ENCODE measurements around the gene PSAPL1. TPM values are rescaled to one million over a fixed set of nuclear protein-coding genes. Genes with fewer than 3 reads are reported as not detected.
A peak's percentile ranks its signal among the peaks of the same experiment; 100 is the strongest.

PSAPL1 gene
- total RNA-seq, 1 experiment from 2014 or later: 14.3 TPM

DNA sequence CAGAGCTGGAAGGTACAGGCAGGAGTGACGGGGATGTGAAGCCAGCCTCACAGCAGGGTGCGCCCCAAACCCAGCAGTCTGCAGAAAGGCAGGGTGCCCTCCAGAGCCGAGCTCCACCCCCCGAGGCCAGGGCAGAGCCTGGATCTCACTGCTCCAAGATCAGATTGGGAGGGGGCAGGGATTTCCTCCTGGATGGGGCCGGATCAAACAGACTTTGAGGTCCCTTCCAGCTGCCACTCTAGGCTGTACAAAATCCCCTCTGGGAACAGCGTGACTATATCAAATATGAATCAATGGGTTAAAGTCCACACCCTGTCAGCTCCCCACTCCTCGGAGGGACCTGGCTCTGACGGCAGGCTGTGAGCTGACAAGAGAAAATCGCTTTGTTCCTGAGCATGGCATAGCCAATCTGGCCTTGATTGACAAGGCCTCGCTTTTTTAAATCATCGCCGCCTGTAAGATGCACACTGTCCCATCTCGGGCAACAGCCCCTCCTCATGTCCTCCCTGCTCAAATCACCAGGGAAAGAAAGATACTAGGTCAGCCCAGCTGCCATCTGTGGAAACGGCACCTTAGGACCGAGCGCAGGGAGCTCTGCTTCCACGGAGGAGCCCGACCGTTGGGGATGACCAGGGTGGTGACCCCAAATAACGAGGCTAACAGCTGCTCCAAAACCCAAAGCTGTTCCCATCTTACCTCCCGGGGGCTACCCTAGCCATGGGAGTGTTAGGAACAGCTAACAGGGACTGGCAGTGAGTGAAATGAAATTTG, 39.9 kb downstream of the PSAPL1 start:
- Mint-ChIP-seq H3K27ac (ENCODE audit: unreplicated experiment) (no peak overlapping the region), H3K36me3 (ENCODE audit: insufficient read depth, unreplicated experiment) (no peaks in the 10 kb centered on the region), H3K27me3 (ENCODE audit: insufficient read depth, unreplicated experiment) (no peaks in the 10 kb centered on the region), H3K4me3 (ENCODE audit: unreplicated experiment) (no peak overlapping the region), H3K9me3 (ENCODE audit: unreplicated experiment) (no peaks in the 10 kb centered on the region), H3K4me1 (ENCODE audit: low read depth, unreplicated experiment) (no peaks in the 10 kb centered on the region)
- Histone ChIP-seq H3K4me3 (ENCODE audit: low read depth, low read length) (no peak overlapping the region), H3K27me3 (replicated peaks; ENCODE audit: control insufficient read depth, insufficient read depth, low read length) (no peaks in the 10 kb centered on the region), H3K4me1 (no peaks in the 10 kb centered on the region), H3K9me3 (no peaks in the 10 kb centered on the region), H3K36me3 (ENCODE audit: control insufficient read depth, insufficient read depth, low read length) (no peaks in the 10 kb centered on the region)
- ChIA-PET POLR2A (no interaction called here), CTCF (interaction anchor here (1.0 kb wide), 1 partner anchor 67 kb away, joined by 4 read pairs; no protein-coding TSS in a partner anchor)
- DNase-seq: peak in 1 of 2 experiments; percentile 26
- TF ChIP-seq, protein P1, sequence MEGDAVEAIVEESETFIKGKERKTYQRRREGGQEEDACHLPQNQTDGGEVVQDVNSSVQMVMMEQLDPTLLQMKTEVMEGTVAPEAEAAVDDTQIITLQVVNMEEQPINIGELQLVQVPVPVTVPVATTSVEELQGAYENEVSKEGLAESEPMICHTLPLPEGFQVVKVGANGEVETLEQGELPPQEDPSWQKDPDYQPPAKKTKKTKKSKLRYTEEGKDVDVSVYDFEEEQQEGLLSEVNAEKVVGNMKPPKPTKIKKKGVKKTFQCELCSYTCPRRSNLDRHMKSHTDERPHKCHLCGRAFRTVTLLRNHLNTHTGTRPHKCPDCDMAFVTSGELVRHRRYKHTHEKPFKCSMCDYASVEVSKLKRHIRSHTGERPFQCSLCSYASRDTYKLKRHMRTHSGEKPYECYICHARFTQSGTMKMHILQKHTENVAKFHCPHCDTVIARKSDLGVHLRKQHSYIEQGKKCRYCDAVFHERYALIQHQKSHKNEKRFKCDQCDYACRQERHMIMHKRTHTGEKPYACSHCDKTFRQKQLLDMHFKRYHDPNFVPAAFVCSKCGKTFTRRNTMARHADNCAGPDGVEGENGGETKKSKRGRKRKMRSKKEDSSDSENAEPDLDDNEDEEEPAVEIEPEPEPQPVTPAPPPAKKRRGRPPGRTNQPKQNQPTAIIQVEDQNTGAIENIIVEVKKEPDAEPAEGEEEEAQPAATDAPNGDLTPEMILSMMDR (IDR thresholded peaks at IDR 0.05; ENCODE audit: insufficient read depth in 1 of 2, low read depth in 1 of 2, low read length in 1 of 2, severe bottlenecking in 1 of 2, unreplicated experiment in 1 of 2): no peak
- intact Hi-C loops (cut with micrococcal nuclease; ENCODE audit: unreplicated experiment): loop anchor here (1.0 kb wide), 1 partner anchor 67 kb away; no protein-coding TSS in a partner anchor
- BruUV-seq (replicated peaks): no TSS peak

DNA sequence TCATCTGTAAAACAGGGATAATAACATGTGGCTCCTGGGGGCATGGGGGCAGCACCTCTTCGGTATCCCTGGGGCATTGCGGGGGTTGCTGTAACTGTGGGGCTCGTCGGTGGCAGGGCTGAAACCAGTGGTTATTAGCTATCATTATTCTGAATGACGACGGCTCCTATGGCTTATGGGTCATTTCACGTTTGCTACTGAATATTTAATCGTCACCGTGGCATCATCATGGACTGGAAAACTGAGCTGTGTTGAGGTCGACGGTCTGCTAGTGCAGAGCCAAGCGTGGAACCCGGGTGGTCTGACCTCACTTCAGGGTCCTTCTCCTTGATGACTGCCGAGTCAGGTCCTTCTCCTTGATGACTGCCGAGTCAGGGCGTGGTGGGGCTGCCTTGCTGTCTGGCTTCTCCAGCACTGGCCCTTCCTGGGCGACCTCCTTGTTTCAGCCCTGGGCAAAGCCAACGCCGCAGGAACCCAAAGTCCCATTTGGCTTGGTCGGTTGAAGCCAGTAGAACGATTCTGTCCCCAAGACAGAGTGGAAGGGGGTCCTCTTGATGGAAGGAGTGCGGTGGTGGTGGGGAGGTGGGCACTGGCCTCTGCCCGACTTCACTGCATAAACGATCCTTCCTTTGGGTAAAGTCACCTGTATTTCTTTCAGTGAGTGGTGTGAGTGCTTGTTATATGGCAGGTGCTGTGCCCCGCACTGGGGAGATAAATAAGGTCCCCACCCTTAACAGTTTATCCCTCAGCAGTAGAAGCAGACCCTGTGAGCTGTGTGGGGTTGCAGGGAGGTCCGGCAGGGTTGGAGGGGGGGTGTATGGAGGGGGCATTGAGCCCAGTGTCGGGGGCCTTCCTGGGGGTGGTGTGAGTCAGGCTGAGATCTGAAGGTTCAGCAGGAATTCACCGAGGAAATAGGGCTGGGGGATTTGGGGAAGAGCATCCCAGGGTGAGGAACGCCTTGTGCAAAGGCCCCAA, 40.8 kb downstream of the PSAPL1 start:
- POLR2A ChIA-PET: no interaction called here

More for the DNA sequence above, 40.8 kb downstream of the PSAPL1 start:
- no peak overlapping the region for H3K4me3 Mint-ChIP-seq (ENCODE audit: unreplicated experiment)
- Histone ChIP-seq H3K9me3 (no peaks in the 10 kb centered on the region), H3K27me3 (replicated peaks; ENCODE audit: control insufficient read depth, insufficient read depth, low read length) (no peaks in the 10 kb centered on the region), H3K4me3 (ENCODE audit: low read depth, low read length) (no peak overlapping the region), H3K36me3 (ENCODE audit: control insufficient read depth, insufficient read depth, low read length) (no peaks in the 10 kb centered on the region), H3K4me1 (no peaks in the 10 kb centered on the region)
- BruUV-seq (replicated peaks): no TSS peak
- no peak for DNase-seq
- intact Hi-C loops (cut with micrococcal nuclease; ENCODE audit: unreplicated experiment): loop anchor here (1.0 kb wide), 1 partner anchor 68 kb away; no protein-coding TSS in a partner anchor
- peaks cover 9% of the 10 kb centered on the region for H3K36me3 Mint-ChIP-seq (ENCODE audit: insufficient read depth, unreplicated experiment)
- no peak overlapping the region for H3K27ac Mint-ChIP-seq (ENCODE audit: unreplicated experiment)
- H3K9me3 Mint-ChIP-seq (ENCODE audit: unreplicated experiment): no peaks in the 10 kb centered on the region
- TF ChIP-seq, protein P1 (IDR thresholded peaks at IDR 0.05; ENCODE audit: insufficient read depth in 1 of 2, low read depth in 1 of 2, low read length in 1 of 2, severe bottlenecking in 1 of 2, unreplicated experiment in 1 of 2): no peak
- CTCF ChIA-PET: interaction anchor here (0.6 to 1.0 kb wide), 2 partner anchors 68 to 73 kb away, joined by 3 to 4 read pairs; no protein-coding TSS in a partner anchor
- no peaks in the 10 kb centered on the region for H3K27me3 Mint-ChIP-seq (ENCODE audit: insufficient read depth, unreplicated experiment)
- no peaks in the 10 kb centered on the region for H3K4me1 Mint-ChIP-seq (ENCODE audit: low read depth, unreplicated experiment)

Measured in Caco-2 (cell line).